Brain microvascular endothelial cell (primary cell): ENCODE data around the gene ABCC1.

Experiments
- DNase-seq: peaks from one replicate; pipeline ENCODE4 v3.0.0-alpha.2; 2020
- H3K27ac ChIP-seq: fragments of 250-450 bp; sonication (Bioruptor Pico); 2 replicates; pipeline ENCODE4 v1.5.1; 2020; ENCODE audit warnings: mild to moderate bottlenecking, moderate library complexity
- H3K27me3 ChIP-seq: fragments of 250-450 bp; sonication (Bioruptor Pico); replicated peaks from 2 replicates; pipeline ENCODE4 v1.5.1; 2020; ENCODE audit warnings: mild to moderate bottlenecking
- H3K36me3 ChIP-seq: fragments of 250-450 bp; sonication (Bioruptor Pico); replicated peaks from 2 replicates; pipeline ENCODE4 v1.5.1; 2020; ENCODE audit warnings: mild to moderate bottlenecking
- H3K4me3 ChIP-seq: 2 replicates; pipeline ENCODE4 v1.5.1; 2011; ENCODE audit warnings: low read depth, mild to moderate bottlenecking, control low read depth, low read length, moderate library complexity
- CTCF ChIP-seq: IDR thresholded peaks from 2 replicates; pipeline ENCODE4 v1.5.1; 2011; ENCODE audit warnings: low read depth, mild to moderate bottlenecking, moderate library complexity, low read length, control low read depth, inconsistent platforms; ENCODE audit errors: missing control alignments
- in situ Hi-C: cut with HindIII; loops from 2 replicates; pipeline ENCODE4 v1.10.0; 2017; ENCODE audit warnings: low sequenced_read_pairs, low pct_ligation_motif_present

Gene ABCC1

GRCh38 chr16:15961060-15961511 is 11.7 kb downstream of the ABCC1 start:
- no peak for TF ChIP-seq CTCF
- Histone ChIP-seq H3K27ac (no peak overlapping the region), H3K4me3 (no peak overlapping the region), H3K36me3 (no peaks in the 10 kb centered on the region), H3K27me3 (no peaks in the 10 kb centered on the region)
- in situ Hi-C loops = no loop called here
- no peak for DNase-seq

DNA sequence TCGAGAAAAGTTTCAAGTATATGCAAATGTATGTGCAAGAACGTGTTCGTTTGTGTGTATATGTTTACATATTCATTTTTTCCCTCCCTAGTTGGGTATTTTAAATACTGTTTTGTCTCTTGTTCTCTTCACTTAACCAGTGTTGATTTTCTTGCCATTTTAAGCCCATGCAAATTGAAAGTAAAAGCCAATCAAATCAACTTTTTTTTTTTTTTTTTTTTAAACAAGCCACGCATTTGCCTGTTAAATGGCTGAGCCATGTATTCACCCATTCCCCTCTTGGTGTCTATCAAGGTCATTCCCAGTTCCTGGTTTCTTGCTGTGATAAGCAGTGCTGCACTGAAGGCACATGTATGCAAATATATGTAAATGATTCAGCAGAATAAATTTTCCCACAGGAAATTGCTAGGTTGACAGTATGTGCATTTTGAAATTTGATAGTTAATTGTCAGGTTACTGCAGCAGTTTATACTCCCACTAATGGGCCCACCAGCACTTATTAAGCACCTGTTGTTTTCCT is 12.2 kb downstream of the ABCC1 start:
- in situ Hi-C loops = no loop called here
- H3K27ac ChIP-seq = no peak overlapping the region
- no peak for TF ChIP-seq CTCF
- no peaks in the 10 kb centered on the region for H3K36me3 ChIP-seq
- DNase-seq = no peak
- H3K4me3 ChIP-seq = no peak overlapping the region
- no peaks in the 10 kb centered on the region for H3K27me3 ChIP-seq

- Histone ChIP-seq H3K36me3 (no peaks in the 10 kb centered on the region), H3K27me3 (no peaks in the 10 kb centered on the region), H3K27ac (no peak overlapping the region), H3K4me3 (no peak overlapping the region)
- no peak for DNase-seq
- TF ChIP-seq CTCF = no peak
- in situ Hi-C loops = no loop called here
Measured at GRCh38 chr16:15963307-15963910, 14.0 kb downstream of the ABCC1 start.

DNA sequence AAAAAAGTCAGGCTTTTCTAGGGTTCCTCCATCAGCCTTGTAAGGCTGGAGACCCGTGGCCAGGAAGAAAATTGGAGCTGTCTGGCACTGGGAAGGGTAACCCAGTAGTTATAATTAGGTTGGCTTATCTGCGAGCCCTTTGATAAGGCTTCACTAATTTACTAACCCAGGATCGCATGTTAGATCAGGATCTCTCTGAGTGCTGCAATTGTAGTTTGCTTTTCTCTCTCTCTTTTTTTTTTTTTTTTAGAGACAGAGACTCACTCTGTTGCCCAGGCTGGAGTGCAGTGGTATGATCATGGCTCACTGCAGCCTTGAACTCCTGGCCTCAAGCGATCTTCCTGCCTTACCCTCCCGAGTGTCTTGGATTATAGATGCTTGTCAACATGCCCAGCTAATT is 17.0 kb downstream of the ABCC1 start:
- H3K36me3 ChIP-seq = no peaks in the 10 kb centered on the region
- in situ Hi-C loops = no loop called here
- no peaks in the 10 kb centered on the region for H3K27me3 ChIP-seq
- no peak for TF ChIP-seq CTCF
- DNase-seq = no peak
- H3K27ac ChIP-seq = peak overlapping the region; percentile 6
- H3K4me3 ChIP-seq = no peak overlapping the region

- peak; percentile 42 for DNase-seq
- no peak overlapping the region for H3K4me3 ChIP-seq
- in situ Hi-C loops = no loop called here
Measured at GRCh38 chr16:15966836-15967546, 17.6 kb downstream of the ABCC1 start.

More at GRCh38 chr16:15966836-15967546, 17.6 kb downstream of the ABCC1 start:
- Histone ChIP-seq H3K27me3 (no peaks in the 10 kb centered on the region), H3K27ac (peak overlapping the region; percentile 26), H3K36me3 (no peaks in the 10 kb centered on the region)
- TF ChIP-seq CTCF = no peak
